Liver (tissue), 9 donors: ENCODE results near the gene RBFOX1. TPM values are rescaled to one million over a fixed set of nuclear protein-coding genes. Genes with fewer than 3 reads are reported as not detected.
A peak's percentile ranks its signal among the peaks of the same experiment; 100 is the strongest.

Experiments
- DNase-seq: peaks from one replicate; pipeline ENCODE4 v3.0.0-alpha.2; 2017; ENCODE audit warnings: low spot score
- H3K27ac ChIP-seq, 2 donors: one replicate each; pipeline ENCODE4 v1.7.0; 2013; ENCODE audit warnings: inconsistent platforms in 2 of 2, low read length in 2 of 2, control low read depth in 1 of 2, low read depth in 1 of 2, mild to moderate bottlenecking in 1 of 2
- H3K27me3 ChIP-seq, 4 donors: one replicate each; pipeline versions ENCODE4 v1.6.1 to v1.7.0; 2013; ENCODE audit warnings: low read length in 3 of 4, inconsistent platforms in 1 of 4, mild to moderate bottlenecking in 1 of 4, moderate library complexity in 1 of 4; ENCODE audit not compliant: control insufficient read depth in 4 of 4, insufficient read depth in 4 of 4
- H3K36me3 ChIP-seq, 4 donors: one replicate each; pipeline versions ENCODE4 v1.6.1 to v1.7.0; 2013; ENCODE audit warnings: low read length in 3 of 4, mild to moderate bottlenecking in 3 of 4, low read depth in 1 of 4, moderate library complexity in 1 of 4; ENCODE audit not compliant: control insufficient read depth in 4 of 4, insufficient read depth in 3 of 4
- H3K4me1 ChIP-seq, 4 donors: one replicate each; pipeline versions ENCODE4 v1.6.1 to v1.7.0; 2013; ENCODE audit warnings: low read length in 3 of 4, mild to moderate bottlenecking in 3 of 4, moderate library complexity in 1 of 4; ENCODE audit not compliant: control insufficient read depth in 4 of 4, insufficient read depth in 4 of 4
- H3K4me3 ChIP-seq, 3 donors: one replicate each; pipeline versions ENCODE4 v1.6.1 to v1.7.0; 2013; ENCODE audit warnings: low read length in 3 of 3, control low read depth in 1 of 3, low read depth in 1 of 3, mild to moderate bottlenecking in 1 of 3
- H3K9ac ChIP-seq, 2 donors: one replicate each; pipeline ENCODE4 v1.7.0; 2013; ENCODE audit warnings: low read length in 2 of 2, mild to moderate bottlenecking in 2 of 2, moderate library complexity in 2 of 2, control low read depth in 1 of 2, low read depth in 1 of 2
- H3K9me3 ChIP-seq, 4 donors: one replicate each; pipeline versions ENCODE4 v1.6.1 to v1.7.0; 2013; ENCODE audit warnings: low read length in 3 of 4; ENCODE audit not compliant: control insufficient read depth in 4 of 4
- ATF3 ChIP-seq: IDR thresholded peaks from 2 replicates; pipeline ENCODE4 v1.6.1; 2016; ENCODE audit warnings: antibody characterized with exemption
- EGR1 ChIP-seq, 2 donors: IDR thresholded peaks; 2 replicates each; pipeline ENCODE4 v1.6.1; 2016 to 2018; ENCODE audit warnings: antibody characterized with exemption in 2 of 2, low read depth in 2 of 2
- FOXA1 ChIP-seq: IDR thresholded peaks from 2 replicates; pipeline ENCODE4 v1.6.1; 2016; ENCODE audit warnings: antibody characterized with exemption
- FOXA2 ChIP-seq: IDR thresholded peaks from 2 replicates; pipeline ENCODE4 v1.6.1; 2016; ENCODE audit warnings: antibody characterized with exemption
- HNF4A ChIP-seq, 2 donors: conservative IDR thresholded peaks; 2 replicates each; pipeline ENCODE4 v1.6.1; 2016; ENCODE audit warnings: antibody characterized with exemption in 2 of 2, mild to moderate bottlenecking in 2 of 2
- MAX ChIP-seq: IDR thresholded peaks from 2 replicates; pipeline ENCODE4 v1.6.1; 2016; ENCODE audit warnings: antibody characterized with exemption
- NR2F2 ChIP-seq: IDR thresholded peaks from 2 replicates; pipeline ENCODE4 v1.6.1; 2016; ENCODE audit warnings: antibody characterized with exemption
- RAD21 ChIP-seq, 2 donors: IDR thresholded peaks; 2 replicates each; pipeline ENCODE4 v1.6.1; 2016; ENCODE audit warnings: antibody characterized with exemption in 2 of 2, mild to moderate bottlenecking in 2 of 2
- SP1 ChIP-seq: IDR thresholded peaks from 2 replicates; pipeline ENCODE4 v1.6.1; 2018; ENCODE audit warnings: antibody characterized with exemption, mild to moderate bottlenecking
- TAF1 ChIP-seq: conservative IDR thresholded peaks from 2 replicates; pipeline ENCODE4 v1.6.1; 2016; ENCODE audit warnings: antibody characterized with exemption, mild to moderate bottlenecking
- ZBTB33 ChIP-seq: IDR thresholded peaks from 2 replicates; pipeline ENCODE4 v1.6.1; 2016; ENCODE audit warnings: antibody characterized with exemption
- WGBS: extraction: QIAGEN DNeasy Blood & Tissue Kit; methylation state at CpG from one replicate; pipeline ENCODE4 v1.1.7; 2013; 5-methylcytosine and 5-hydroxymethylcytosine counted together
- polyA plus RNA-seq, 2 donors: library from polyadenylated mRNA; stranded (reverse) in 1 of 2; unstranded in 1 of 2; fragments of 200-250 nt in 1 of 2; fragments of >200 nt in 1 of 2; fragmentation: Nextera tagmentation in 1 of 2; extraction: Ambion mirVana in 1 of 2; gene quantifications; one replicate each; pipeline versions ENCODE4 v1.2.1 to v1.2.3, GENCODE V29; 2013 to 2015
- total RNA-seq, 2 donors: library from RNA; depleted of rRNA; stranded (reverse); fragments of >200 nt; gene quantifications; one replicate each; pipeline ENCODE4 v1.2.3, GENCODE V29; 2014
- donor health status: healthy.
- donor health status: healthy.
- donor health status: healthy.
- donor health status: healthy.
- donor health status: healthy.

Gene RBFOX1
- total and polyA plus RNA-seq, 4 donors, result not detected

GRCh38 chr16:7512503-7512902, 179.9 kb downstream of the RBFOX1 start:
- DNase-seq, result no peak
- H3K4me3 ChIP-seq, result no peak overlapping the region
- no peaks in the 10 kb centered on the region for H3K36me3 ChIP-seq
- 59% methylated on average over 3 of the region's 3 CpGs for WGBS
- no peak overlapping the region for H3K27ac ChIP-seq
- H3K27me3 ChIP-seq, result peaks cover 0 to 2% (median 0%) of the 10 kb centered on the region in 4 donors
- H3K4me1 ChIP-seq, result no peaks in the 10 kb centered on the region
- TF ChIP-seq EGR1 (IDR thresholded peaks at IDR 0.05; ENCODE audit: low read depth in 2 of 2) (no peak), ZBTB33 (no peak)
- H3K9me3 ChIP-seq, result peaks cover 0 to 5% (median 0%) of the 10 kb centered on the region in 4 donors
- no peak overlapping the region for H3K9ac ChIP-seq

GRCh38 chr16:7513429-7513828, 180.8 kb downstream of the RBFOX1 start:
- H3K9ac ChIP-seq, result no peak overlapping the region
- DNase-seq, result no peak
- no peaks in the 10 kb centered on the region for H3K36me3 ChIP-seq
- TF ChIP-seq RAD21 (IDR thresholded peaks at IDR 0.05) (peak in 1 of 2 donors; percentile 57), TAF1 (no peak), ATF3 (no peak)
- 84% methylated on average over 4 of the region's 4 CpGs for WGBS
- no peaks in the 10 kb centered on the region for H3K4me1 ChIP-seq
- no peak overlapping the region for H3K4me3 ChIP-seq
- peaks cover 0 to 2% (median 0%) of the 10 kb centered on the region in 4 donors for H3K27me3 ChIP-seq
- H3K27ac ChIP-seq, result no peak overlapping the region
- H3K9me3 ChIP-seq, result peaks cover 0 to 5% (median 0%) of the 10 kb centered on the region in 4 donors

- TF ChIP-seq NR2F2, result no peak
- no peak for TF ChIP-seq MAX
- no peak for TF ChIP-seq FOXA1
- no peak for TF ChIP-seq RAD21 (IDR thresholded peaks at IDR 0.05)
- no peak for TF ChIP-seq EGR1 (IDR thresholded peaks at IDR 0.05; ENCODE audit: low read depth in 2 of 2)
- no peak for TF ChIP-seq FOXA2
- no peak for TF ChIP-seq TAF1
- no peak for TF ChIP-seq HNF4A (conservative IDR thresholded peaks at IDR 0.05)
- TF ChIP-seq SP1, result no peak
- no peak for TF ChIP-seq ZBTB33
- 62% methylated on average over 5 of the region's 5 CpGs for WGBS
- H3K4me3 ChIP-seq, result no peak overlapping the region
These were observed 182.9 kb downstream of the RBFOX1 start for GRCh38 chr16:7515543-7515942.

More at GRCh38 chr16:7515543-7515942, 182.9 kb downstream of the RBFOX1 start:
- H3K27ac ChIP-seq, result no peak overlapping the region
- no peak for DNase-seq
- peaks cover 0 to 5% (median 0%) of the 10 kb centered on the region in 4 donors for H3K9me3 ChIP-seq
- no peaks in the 10 kb centered on the region for H3K4me1 ChIP-seq
- no peaks in the 10 kb centered on the region for H3K36me3 ChIP-seq
- H3K27me3 ChIP-seq, result peaks cover 0 to 2% (median 0%) of the 10 kb centered on the region in 4 donors
- H3K9ac ChIP-seq, result no peak overlapping the region
